GM23248 (cell line): Measurements from ENCODE around the gene CLPX. TPM values are rescaled to one million over a fixed set of nuclear protein-coding genes. Genes with fewer than 3 reads are reported as not detected.

Experiments used
- DNase-seq: peaks from one replicate; pipeline ENCODE4 v3.0.0-alpha.2; 2015
- H2AFZ ChIP-seq: fragments of 200-600 bp; sonication (generic); 2 replicates; pipeline ENCODE4 v1.6.1; 2016; ENCODE audit warnings: antibody characterized with exemption
- H3F3A ChIP-seq: fragments of 200-600 bp; sonication (generic); 2 replicates; pipeline ENCODE4 v1.6.1; 2016; ENCODE audit warnings: mild to moderate bottlenecking, antibody characterized with exemption, mixed run types; ENCODE audit not compliant: insufficient read depth
- H3K27ac ChIP-seq: fragments of 200-600 bp; sonication (generic); 2 replicates; pipeline ENCODE4 v1.5.1; 2016; ENCODE audit warnings: mild to moderate bottlenecking
- H3K27me3 ChIP-seq: fragments of 200-600 bp; sonication (generic); replicated peaks from 2 replicates; pipeline ENCODE4 v1.6.1; 2016; ENCODE audit warnings: mild to moderate bottlenecking; ENCODE audit not compliant: insufficient read depth
- H3K36me3 ChIP-seq: fragments of 200-600 bp; sonication (generic); 2 replicates; pipeline ENCODE4 v1.6.1; 2016; ENCODE audit warnings: low read depth, mild to moderate bottlenecking
- H3K4me1 ChIP-seq: fragments of 200-600 bp; sonication (generic); 2 replicates; pipeline ENCODE4 v1.6.1; 2016; ENCODE audit warnings: mild to moderate bottlenecking; ENCODE audit not compliant: insufficient read depth
- H3K4me2 ChIP-seq: fragments of 200-600 bp; sonication (generic); one replicate; pipeline ENCODE4 v1.6.1; 2016; ENCODE audit warnings: mild to moderate bottlenecking; ENCODE audit not compliant: unreplicated experiment
- H3K4me3 ChIP-seq: fragments of 200-600 bp; sonication (generic); 2 replicates; pipeline ENCODE4 v1.5.1; 2016; ENCODE audit warnings: mild to moderate bottlenecking
- H3K79me2 ChIP-seq: fragments of 200-600 bp; sonication (generic); 2 replicates; pipeline ENCODE4 v1.6.1; 2016; ENCODE audit warnings: mild to moderate bottlenecking; ENCODE audit not compliant: insufficient read depth
- H3K9ac ChIP-seq: fragments of 200-600 bp; sonication (generic); 2 replicates; pipeline ENCODE4 v1.6.1; 2016; ENCODE audit warnings: mild to moderate bottlenecking
- H3K9me2 ChIP-seq: fragments of 200-600 bp; sonication (generic); 2 replicates; pipeline ENCODE4 v1.6.1; 2016; ENCODE audit warnings: mixed run types, mild to moderate bottlenecking, moderate library complexity; ENCODE audit not compliant: insufficient read depth
- H3K9me3 ChIP-seq: fragments of 200-600 bp; sonication (generic); one replicate; pipeline ENCODE4 v1.6.1; 2017; ENCODE audit warnings: low read depth
- H4K20me1 ChIP-seq: fragments of 200-600 bp; sonication (generic); 2 replicates; pipeline ENCODE4 v1.6.0; 2016; ENCODE audit not compliant: insufficient read depth
- EZH2 ChIP-seq: fragments of 200-600 bp; sonication (generic); IDR thresholded peaks from 2 replicates; pipeline ENCODE4 v1.6.1; 2018; ENCODE audit warnings: antibody characterized with exemption, mild to moderate bottlenecking; ENCODE audit not compliant: insufficient read depth, poor library complexity, severe bottlenecking
- EZH2phosphoT487 ChIP-seq: fragments of 200-600 bp; sonication (generic); IDR thresholded peaks from 2 replicates; pipeline ENCODE4 v1.6.1; 2018; ENCODE audit warnings: antibody characterized with exemption, moderate library complexity, mild to moderate bottlenecking, low read depth; ENCODE audit not compliant: insufficient read depth
- WGBS, 2 experiments: methylation state at CpG; one replicate each; pipeline ENCODE4 v1.1.6; 2015 to 2017; ENCODE audit warnings: low lambda C conversion rate in 2 of 2, low coverage in 1 of 2; ENCODE audit errors: missing lambda C conversion rate in 2 of 2; 5-methylcytosine and 5-hydroxymethylcytosine counted together
- in situ Hi-C: fragments of 300-500 bp; cut with MboI; formaldehyde crosslinking; loops from 2 replicates; pipeline ENCODE4 v1.15.0; 2020
- polyA plus RNA-seq: library from polyadenylated mRNA; unstranded; fragments of >200 nt; fragmentation: Nextera tagmentation; extraction: Ambion mirVana; gene quantifications from 2 replicates; pipeline ENCODE4 v1.2.1, GENCODE V29; 2016
- total RNA-seq: library from RNA; depleted of rRNA; stranded (reverse); fragments of >200 nt; shearing (Covaris generic); gene quantifications from 2 replicates; pipeline ENCODE4 v1.2.3, GENCODE V29; 2014

CLPX gene
- total and polyA plus RNA-seq, 2 experiments from 2014 or later = 22.8 to 33.1 TPM

- Histone ChIP-seq H3K9me2 (no peaks in the 10 kb centered on the region), H3K4me3 (no peak overlapping the region), H3K27me3 (no peaks in the 10 kb centered on the region), H3K4me1 (no peaks in the 10 kb centered on the region), H3K27ac (no peak overlapping the region), H3K9ac (no peak overlapping the region), H3F3A (no peaks in the 10 kb centered on the region), H4K20me1 (no peaks in the 10 kb centered on the region), H2AFZ (no peak overlapping the region), H3K79me2 (no peaks in the 10 kb centered on the region), H3K36me3 (no peaks in the 10 kb centered on the region), H3K9me3 (no peaks in the 10 kb centered on the region), H3K4me2 (no peak overlapping the region)
- 48 to 49% methylated on average over 9 to 10 of the region's 10 CpGs for WGBS, 2 experiments
- in situ Hi-C loops = no loop called here
- DNase-seq = no peak
- no peak for TF ChIP-seq EZH2
- no peak for TF ChIP-seq EZH2phosphoT487
These were observed 32.7 kb upstream of the CLPX start for GRCh38 chr15:65217526-65218482.

GRCh38 chr15:65215496-65215895 lies 30.4 kb upstream of the CLPX start:
- no peak overlapping the region for H3K4me3 ChIP-seq
- no peaks in the 10 kb centered on the region for H3K36me3 ChIP-seq
- H3K4me1 ChIP-seq = no peaks in the 10 kb centered on the region
- DNase-seq = no peak
- H3K27me3 ChIP-seq = no peaks in the 10 kb centered on the region
- no peak overlapping the region for H3K4me2 ChIP-seq
- H3K9ac ChIP-seq = no peak overlapping the region
- H3K79me2 ChIP-seq = no peaks in the 10 kb centered on the region
- H4K20me1 ChIP-seq = no peaks in the 10 kb centered on the region
- TF ChIP-seq EZH2 (no peak), EZH2phosphoT487 (no peak)
- H3K9me2 ChIP-seq = no peaks in the 10 kb centered on the region
- in situ Hi-C loops = no loop called here
- H3F3A ChIP-seq = no peaks in the 10 kb centered on the region
- H3K9me3 ChIP-seq = no peaks in the 10 kb centered on the region
- no peak overlapping the region for H3K27ac ChIP-seq
- no peak overlapping the region for H2AFZ ChIP-seq

DNA sequence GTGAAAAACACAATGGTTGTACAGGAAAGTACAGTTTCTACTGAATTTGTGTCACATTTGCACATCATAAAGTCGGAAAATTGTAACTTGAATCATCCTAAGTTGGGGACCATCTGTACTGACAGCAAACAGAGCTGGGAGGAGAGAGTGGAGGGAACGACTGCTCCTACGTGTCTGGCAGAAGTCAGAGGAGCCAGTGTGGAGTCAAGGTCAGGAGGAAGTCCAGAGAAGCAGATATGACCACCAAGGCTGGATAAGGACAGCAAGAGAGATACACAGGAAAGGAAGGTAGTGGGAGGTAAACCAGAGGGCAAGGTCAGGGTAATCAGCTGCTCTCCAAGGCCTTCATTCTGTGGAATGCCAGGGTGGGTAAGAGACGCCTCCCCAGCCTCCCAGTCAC lies 28.9 kb upstream of the CLPX start:
- no peaks in the 10 kb centered on the region for H3K79me2 ChIP-seq
- no peaks in the 10 kb centered on the region for H3K4me1 ChIP-seq
- TF ChIP-seq EZH2phosphoT487 (no peak), EZH2 (no peak)
- H3K9me3 ChIP-seq = no peaks in the 10 kb centered on the region
- DNase-seq = no peak
- H3K9ac ChIP-seq = no peak overlapping the region
- no peaks in the 10 kb centered on the region for H3K36me3 ChIP-seq
- H3K4me3 ChIP-seq = no peak overlapping the region
- H4K20me1 ChIP-seq = no peaks in the 10 kb centered on the region
- H2AFZ ChIP-seq = no peak overlapping the region
- H3K9me2 ChIP-seq = no peaks in the 10 kb centered on the region
- no peaks in the 10 kb centered on the region for H3F3A ChIP-seq
- H3K4me2 ChIP-seq = no peak overlapping the region
- no peaks in the 10 kb centered on the region for H3K27me3 ChIP-seq
- WGBS, 2 experiments = 63 to 69% methylated on average over 4 of the region's 4 CpGs
- in situ Hi-C loops = no loop called here
- no peak overlapping the region for H3K27ac ChIP-seq

DNA sequence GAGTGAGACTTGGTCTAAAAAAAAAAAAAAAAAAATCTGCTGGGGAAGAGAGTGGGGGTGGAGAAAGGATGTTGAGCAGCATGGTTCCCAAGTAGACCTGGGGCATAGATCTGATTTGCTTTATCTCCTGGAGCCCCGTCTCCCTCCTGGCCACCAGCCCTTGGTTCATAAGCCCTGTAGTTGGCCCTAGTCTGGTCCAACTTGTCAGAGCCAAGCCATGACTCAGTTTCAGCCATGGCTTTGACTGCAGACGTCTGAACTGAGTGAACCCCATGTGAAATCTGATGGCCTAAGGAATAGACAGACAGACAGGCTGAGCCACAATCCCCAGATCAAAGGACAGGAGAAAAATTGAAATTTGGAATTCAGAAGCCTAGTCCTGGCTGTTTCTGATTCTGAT lies 28.1 kb upstream of the CLPX start:
- H3K79me2 ChIP-seq = no peaks in the 10 kb centered on the region
- WGBS, 2 experiments = 16 to 30% methylated on average over 2 of the region's 2 CpGs
- H3K27ac ChIP-seq = no peak overlapping the region
- in situ Hi-C loops = no loop called here
- no peaks in the 10 kb centered on the region for H3F3A ChIP-seq
- H3K4me1 ChIP-seq = no peaks in the 10 kb centered on the region
- H3K9me2 ChIP-seq = no peaks in the 10 kb centered on the region
- DNase-seq = peak; percentile 46
- no peaks in the 10 kb centered on the region for H3K9me3 ChIP-seq
- no peaks in the 10 kb centered on the region for H3K27me3 ChIP-seq
- H4K20me1 ChIP-seq = no peaks in the 10 kb centered on the region
- TF ChIP-seq EZH2 (no peak), EZH2phosphoT487 (no peak)
- H3K4me2 ChIP-seq = no peak overlapping the region
- no peak overlapping the region for H2AFZ ChIP-seq
- H3K4me3 ChIP-seq = no peak overlapping the region
- H3K36me3 ChIP-seq = no peaks in the 10 kb centered on the region
- no peak overlapping the region for H3K9ac ChIP-seq

- in situ Hi-C loops = no loop called here
- Histone ChIP-seq H3K9me2 (no peaks in the 10 kb centered on the region), H3K27ac (no peak overlapping the region), H3K4me3 (no peak overlapping the region), H3K4me1 (no peaks in the 10 kb centered on the region), H4K20me1 (no peaks in the 10 kb centered on the region), H3F3A (no peaks in the 10 kb centered on the region), H3K9ac (no peak overlapping the region), H3K36me3 (no peaks in the 10 kb centered on the region), H2AFZ (no peak overlapping the region), H3K79me2 (no peaks in the 10 kb centered on the region), H3K9me3 (no peaks in the 10 kb centered on the region), H3K27me3 (no peaks in the 10 kb centered on the region; the same call in 1 of the 2 replicates), H3K4me2 (no peak overlapping the region)
- TF ChIP-seq EZH2phosphoT487 = no peak
- no peak for TF ChIP-seq EZH2
- peak; percentile 18 for DNase-seq
- 77 to 88% methylated on average over 5 of the region's 5 CpGs for WGBS, 2 experiments
These were observed 27.0 kb upstream of the CLPX start for GRCh38 chr15:65212097-65212496.
